ENCODE measurements around the gene M1AP. TPM values are rescaled to one million over a fixed set of nuclear protein-coding genes. Genes with fewer than 3 reads are reported as not detected.

The M1AP gene
- total RNA-seq, 4 donors from 2014 or later: 0.20 TPM; not detected in 3

GRCh38 chr2:74531666-74532065, 116.5 kb downstream of the M1AP start:
- H3K36me3 ChIP-seq: peaks cover 0 to 36% of the 10 kb centered on the region in 2 donors
- no peak for DNase-seq
- no peak overlapping the region for H3K27ac ChIP-seq
- in situ Hi-C loops (cut with MboI; ENCODE audit: low sequenced_read_pairs in 4 of 4): loop anchor here in 2 of 4 donors (5.0 to 25.0 kb wide), 2 partner anchors 49 to 1294 kb away; partner anchors contain the start of genes CCDC142 (in 1 of the 2), CCT7 (in 1 of the 2), PRADC1 (in 1 of the 2) and TTC31 (in 1 of the 2)
- ATAC-seq: no peak
- H3K27me3 ChIP-seq: no peaks in the 10 kb centered on the region
- no peaks in the 10 kb centered on the region for H3K9me3 ChIP-seq
- no peak overlapping the region for H3K4me3 ChIP-seq
- peaks cover 19 to 28% of the 10 kb centered on the region in 2 donors for H3K4me1 ChIP-seq
- intact Hi-C loops (cut with DNase I; ENCODE audit: low total_unique reads): no loop called here
- no peak for TF ChIP-seq POLR2A (IDR thresholded peaks at IDR 0.05)
- TF ChIP-seq, protein P1, sequence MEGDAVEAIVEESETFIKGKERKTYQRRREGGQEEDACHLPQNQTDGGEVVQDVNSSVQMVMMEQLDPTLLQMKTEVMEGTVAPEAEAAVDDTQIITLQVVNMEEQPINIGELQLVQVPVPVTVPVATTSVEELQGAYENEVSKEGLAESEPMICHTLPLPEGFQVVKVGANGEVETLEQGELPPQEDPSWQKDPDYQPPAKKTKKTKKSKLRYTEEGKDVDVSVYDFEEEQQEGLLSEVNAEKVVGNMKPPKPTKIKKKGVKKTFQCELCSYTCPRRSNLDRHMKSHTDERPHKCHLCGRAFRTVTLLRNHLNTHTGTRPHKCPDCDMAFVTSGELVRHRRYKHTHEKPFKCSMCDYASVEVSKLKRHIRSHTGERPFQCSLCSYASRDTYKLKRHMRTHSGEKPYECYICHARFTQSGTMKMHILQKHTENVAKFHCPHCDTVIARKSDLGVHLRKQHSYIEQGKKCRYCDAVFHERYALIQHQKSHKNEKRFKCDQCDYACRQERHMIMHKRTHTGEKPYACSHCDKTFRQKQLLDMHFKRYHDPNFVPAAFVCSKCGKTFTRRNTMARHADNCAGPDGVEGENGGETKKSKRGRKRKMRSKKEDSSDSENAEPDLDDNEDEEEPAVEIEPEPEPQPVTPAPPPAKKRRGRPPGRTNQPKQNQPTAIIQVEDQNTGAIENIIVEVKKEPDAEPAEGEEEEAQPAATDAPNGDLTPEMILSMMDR (IDR thresholded peaks at IDR 0.05 in 4 of 5, conservative IDR thresholded peaks at IDR 0.05 in 1 of 5): no peak

DNA sequence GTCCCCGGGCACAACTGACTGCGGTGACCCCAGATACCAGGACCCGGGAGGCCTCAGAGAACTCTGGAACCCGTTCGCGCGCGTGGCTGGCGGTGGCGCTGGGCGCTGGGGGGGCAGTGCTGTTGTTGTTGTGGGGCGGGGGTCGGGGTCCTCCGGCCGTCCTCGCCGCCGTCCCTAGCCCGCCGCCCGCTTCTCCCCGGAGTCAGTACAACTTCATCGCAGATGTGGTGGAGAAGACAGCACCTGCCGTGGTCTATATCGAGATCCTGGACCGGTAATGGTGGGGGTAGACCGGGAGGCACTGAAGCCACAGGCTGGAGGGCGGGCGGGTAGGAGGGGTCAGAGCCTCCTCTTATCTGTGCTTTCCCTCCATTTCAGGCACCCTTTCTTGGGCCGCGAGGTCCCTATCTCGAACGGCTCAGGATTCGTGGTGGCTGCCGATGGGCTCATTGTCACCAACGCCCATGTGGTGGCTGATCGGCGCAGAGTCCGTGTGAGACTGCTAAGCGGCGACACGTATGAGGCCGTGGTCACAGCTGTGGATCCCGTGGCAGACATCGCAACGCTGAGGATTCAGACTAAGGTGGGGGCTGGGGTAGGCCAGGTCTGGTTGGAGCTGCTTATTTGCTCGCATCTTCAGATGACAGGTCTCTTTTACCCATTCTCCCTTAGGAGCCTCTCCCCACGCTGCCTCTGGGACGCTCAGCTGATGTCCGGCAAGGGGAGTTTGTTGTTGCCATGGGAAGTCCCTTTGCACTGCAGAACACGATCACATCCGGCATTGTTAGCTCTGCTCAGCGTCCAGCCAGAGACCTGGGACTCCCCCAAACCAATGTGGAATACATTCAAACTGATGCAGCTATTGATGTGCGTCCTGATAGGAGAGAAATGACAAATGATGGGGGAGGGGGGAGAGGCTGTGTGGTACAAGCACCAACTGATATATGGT, 117.6 kb downstream of the M1AP start:
- Histone ChIP-seq H3K36me3 (peaks cover 0 to 47% of the 10 kb centered on the region in 2 donors), H3K27ac (peak overlapping the region; percentile 84 to 94 (median 89)), H3K4me3 (peak overlapping the region; percentile 79 to 98 (median 84)), H3K27me3 (no peaks in the 10 kb centered on the region), H3K4me1 (peaks cover 19 to 28% of the 10 kb centered on the region in 2 donors), H3K9me3 (no peaks in the 10 kb centered on the region)
- TF ChIP-seq, protein P1 (IDR thresholded peaks at IDR 0.05 in 4 of 5, conservative IDR thresholded peaks at IDR 0.05 in 1 of 5): no peak
- no peak for TF ChIP-seq POLR2A (IDR thresholded peaks at IDR 0.05)
- DNase-seq: no peak
- peak; percentile 6 to 7 for ATAC-seq
- intact Hi-C loops (cut with DNase I; ENCODE audit: low total_unique reads): no loop called here
- in situ Hi-C loops (cut with MboI; ENCODE audit: low sequenced_read_pairs in 4 of 4): loop anchor here in 2 of 4 donors (5.0 to 25.0 kb wide), 2 partner anchors 48 to 1293 kb away; partner anchors contain the start of genes CCDC142 (in 1 of the 2), CCT7 (in 1 of the 2), PRADC1 (in 1 of the 2) and TTC31 (in 1 of the 2)

DNA sequence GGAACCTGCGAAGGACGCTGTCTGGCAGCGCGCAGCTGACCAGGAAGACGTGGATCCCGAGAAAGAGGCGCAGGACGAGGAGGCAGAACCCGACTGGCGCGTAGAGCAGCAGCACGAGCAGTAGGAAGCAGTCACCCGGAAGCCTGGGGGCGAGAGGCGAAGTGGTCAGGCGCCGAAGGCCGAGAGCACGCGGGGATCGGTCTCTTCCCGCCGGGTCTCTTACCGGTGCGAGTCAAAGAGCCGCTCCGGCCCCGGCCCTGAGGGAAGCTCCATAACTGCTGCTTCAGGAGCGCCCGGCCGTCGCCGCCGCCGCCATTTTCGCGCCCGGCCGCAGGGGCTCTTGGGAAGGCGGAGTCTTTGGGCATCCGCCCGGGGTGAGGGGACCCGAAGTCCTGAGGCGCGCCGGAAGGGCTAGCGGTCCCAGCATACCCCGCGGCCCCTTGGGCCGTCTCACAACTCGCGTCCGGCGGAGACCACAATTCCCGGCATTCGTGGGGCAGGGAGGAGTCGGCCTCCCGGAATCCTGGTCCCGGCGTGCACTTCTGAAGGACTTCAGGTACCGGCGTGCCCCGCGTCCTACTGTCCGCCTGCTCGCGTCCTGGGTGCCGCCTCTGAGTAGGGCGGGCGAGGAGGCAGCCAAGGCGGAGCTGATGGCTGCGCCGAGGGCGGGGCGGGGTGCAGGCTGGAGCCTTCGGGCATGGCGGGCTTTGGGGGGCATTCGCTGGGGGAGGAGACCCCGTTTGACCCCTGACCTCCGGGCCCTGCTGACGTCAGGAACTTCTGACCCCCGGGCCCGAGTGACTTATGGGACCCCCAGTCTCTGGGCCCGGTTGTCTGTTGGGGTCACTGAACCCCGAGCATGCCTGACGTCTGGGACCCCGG, 118.5 kb downstream of the M1AP start, which contains the start of the genes AUP1 and HTRA2:
AUP1 (minus strand) TSS at position 350 of the 882 bp plus-strand sequence; CDS start at position 273, 77 bp downstream.
HTRA2 (plus strand) TSS at position 577 of the 882 bp plus-strand sequence; CDS start at position 651, 74 bp downstream.
- peak; percentile 98 for DNase-seq
- Histone ChIP-seq H3K36me3 (peaks cover 0 to 48% of the 10 kb centered on the region in 2 donors), H3K27ac (peak within 1 kb of the TSS; percentile 84 to 94 (median 89)), H3K4me1 (peaks cover 19 to 28% of the 10 kb centered on the region in 2 donors), H3K9me3 (no peaks in the 10 kb centered on the region), H3K4me3 (peak within 1 kb of the TSS; percentile 80 to 100 (median 93)), H3K27me3 (no peaks in the 10 kb centered on the region)
- TF ChIP-seq, protein P1 (IDR thresholded peaks at IDR 0.05 in 4 of 5, conservative IDR thresholded peaks at IDR 0.05 in 1 of 5): no peak
- TF ChIP-seq POLR2A (IDR thresholded peaks at IDR 0.05): peak; percentile 70 to 89
- in situ Hi-C loops (cut with MboI; ENCODE audit: low sequenced_read_pairs in 4 of 4) (loop anchor here in 2 of 4 donors (5.0 to 25.0 kb wide), 2 partner anchors 47 to 1292 kb away; partner anchors contain the start of genes CCDC142 (in 1 of the 2), CCT7 (in 1 of the 2), PRADC1 (in 1 of the 2) and TTC31 (in 1 of the 2)), intact Hi-C loops (cut with DNase I; ENCODE audit: low total_unique reads) (loop anchor here (1.0 to 10.0 kb wide), 5 partner anchors 22 to 792 kb away; partner anchors contain the start of genes CCDC142, HK2, INO80B and PCGF1)
- peak; percentile 91 to 94 for ATAC-seq

All from gastrocnemius medialis (tissue), 4 donors.